Measurements from ENCODE around the gene KNSTRN. TPM values are rescaled to one million over a fixed set of nuclear protein-coding genes. Genes with fewer than 3 reads are reported as not detected.

KNSTRN gene
- total and polyA plus RNA-seq, 2 of the 4 experiments (the other 2 are of a cell fraction): 33.1 to 73.5 TPM

DNA sequence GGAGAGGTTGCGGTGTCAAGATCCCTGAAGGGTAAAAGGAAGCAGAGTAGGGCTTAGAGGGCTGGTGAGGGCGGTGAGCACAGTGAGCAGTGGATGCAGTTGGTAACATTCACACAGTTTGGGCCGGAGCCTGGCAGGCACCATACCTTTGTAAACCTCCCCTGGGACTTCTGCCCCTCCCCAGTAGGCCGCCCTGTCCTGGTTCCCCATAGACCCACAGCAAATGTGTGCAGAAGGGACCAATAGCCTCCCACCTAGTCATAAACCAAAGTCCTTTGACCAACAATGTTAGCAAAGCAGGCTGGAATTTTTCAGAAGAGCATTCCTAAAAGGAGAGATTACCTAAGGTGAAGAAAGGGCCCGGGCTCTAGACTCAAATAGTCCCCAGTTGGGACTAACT is 33.4 kb upstream of the KNSTRN start:
- H2AK9ac ChIP-seq (replicated peaks; ENCODE audit: low read depth, low read length, poor library complexity): no peak overlapping the region
- BruUV-seq (replicated peaks): no TSS peak
- H4K5ac ChIP-seq (ENCODE audit: low read depth, low read length): no peak overlapping the region
- no peak overlapping the region for H3K14ac ChIP-seq (replicated peaks; ENCODE audit: low read depth, low read length)
- in situ Hi-C loops (cut with MboI; ENCODE audit: low sequenced_read_pairs): no loop called here
- H3K18ac ChIP-seq (ENCODE audit: low read depth, low read length): no peak overlapping the region
- CTCF ChIA-PET: no interaction called here
- H3K36me3 ChIP-seq (ENCODE audit: control insufficient read depth, insufficient read depth, low read length): no peaks in the 10 kb centered on the region
- no peak overlapping the region for H3K27ac ChIP-seq (ENCODE audit: insufficient read depth, low read length)
- H3K4ac ChIP-seq (ENCODE audit: low read depth, low read length): no peak overlapping the region
- no peak overlapping the region for H3K4me2 ChIP-seq (ENCODE audit: low read depth, low read length)
- no peak overlapping the region for H2BK120ac ChIP-seq (ENCODE audit: low read depth, low read length)
- H2AK5ac ChIP-seq (ENCODE audit: low read depth, low read length): no peak overlapping the region
- no peak overlapping the region for H2BK15ac ChIP-seq (ENCODE audit: low read depth, low read length)
- no peak overlapping the region for H4K8ac ChIP-seq (ENCODE audit: low read depth in 2 of 2, low read length in 2 of 2)
- H2BK5ac ChIP-seq (ENCODE audit: low read depth, low read length, poor library complexity, severe bottlenecking): no peak overlapping the region
- intact Hi-C loops (cut with micrococcal nuclease): no loop called here
- H3K56ac ChIP-seq (ENCODE audit: extremely low read depth, insufficient read depth, low read length): no peak overlapping the region
- H3K79me1 ChIP-seq (ENCODE audit: low read depth in 1 of 2, low read length in 2 of 2): no peaks in the 10 kb centered on the region
- no peak for ATAC-seq (ENCODE audit: low read depth)
- POLR2A ChIA-PET (ENCODE audit: unreplicated experiment): no interaction called here
- no peak overlapping the region for H3K4me3 ChIP-seq (ENCODE audit: insufficient read depth, low read depth, low read length)
- no peak for TF ChIP-seq MXI1 (IDR thresholded peaks at IDR 0.05; ENCODE audit: borderline replicate concordance, low read depth, low read length)
- H2AFZ ChIP-seq (replicated peaks; ENCODE audit: low read length, poor library complexity): peak overlapping the region; percentile 14
- peaks cover under 1% of the 10 kb centered on the region; the same call in 1 of the 2 replicates for H3K9me1 ChIP-seq (ENCODE audit: insufficient read depth, low read length)
- H4K91ac ChIP-seq (ENCODE audit: insufficient read depth, low read depth, low read length): no peak overlapping the region
- H3K9me3 ChIP-seq (ENCODE audit: control insufficient read depth, insufficient read depth, low read length): no peaks in the 10 kb centered on the region
- DNase-seq: no peak
- peaks cover 16% of the 10 kb centered on the region for H3K27me3 ChIP-seq (ENCODE audit: control insufficient read depth, insufficient read depth, low read length)
- WGBS, 2 experiments (ENCODE audit: extremely low coverage in 2 of 2, insufficient read length in 1 of 2): no CpG with 5 or more reads among the region's 5 CpGs
- H3K4me1 ChIP-seq (ENCODE audit: control insufficient read depth, insufficient read depth, low read length): peaks cover 6% of the 10 kb centered on the region
- H3K23ac ChIP-seq (ENCODE audit: low read depth, low read length): no peak overlapping the region
- no peak overlapping the region for H2BK20ac ChIP-seq (ENCODE audit: low read depth, low read length)
- H4K20me1 ChIP-seq (ENCODE audit: insufficient read depth, low read length): no peaks in the 10 kb centered on the region
- dilution Hi-C loops (cut with HindIII; ENCODE audit: low sequenced_read_pairs, unreplicated experiment): no loop called here
- no peak overlapping the region for H3K9ac ChIP-seq (ENCODE audit: low read depth, low read length)
